HEK293T (cell line): ENCODE results near the gene C14orf119.

ENCODE experiments used
- CTBP1 ChIP-seq: fragments of 450-650 bp; IDR thresholded peaks from 2 replicates; pipeline ENCODE4 v1.6.1; 2016; ENCODE audit warnings: borderline replicate concordance
- FOXK2 ChIP-seq: fragments of 450-650 bp; IDR thresholded peaks from 2 replicates; pipeline ENCODE4 v1.6.1; 2016; ENCODE audit warnings: mild to moderate bottlenecking
- FOXM1 ChIP-seq: fragments of 450-650 bp; IDR thresholded peaks from 2 replicates; pipeline ENCODE4 v1.6.1; 2017; ENCODE audit warnings: mild to moderate bottlenecking, borderline replicate concordance
- HDGF ChIP-seq: fragments of 450-650 bp; IDR thresholded peaks from 2 replicates; pipeline ENCODE4 v1.6.1; 2017; ENCODE audit warnings: antibody characterized with exemption, borderline replicate concordance
- L3MBTL2 ChIP-seq: fragments of 450-650 bp; conservative IDR thresholded peaks from 2 replicates; pipeline ENCODE4 v1.6.1; 2016; ENCODE audit warnings: mild to moderate bottlenecking
- PKNOX1 ChIP-seq: fragments of 450-650 bp; IDR thresholded peaks from 2 replicates; pipeline ENCODE4 v1.6.1; 2016
- SP1 ChIP-seq: fragments of 450-650 bp; IDR thresholded peaks from 2 replicates; pipeline ENCODE4 v1.6.1; 2017
- TARDBP ChIP-seq: fragments of 450-650 bp; IDR thresholded peaks from 2 replicates; pipeline ENCODE4 v1.6.1; 2016
- ZNF384 ChIP-seq: fragments of 450-650 bp; IDR thresholded peaks from 2 replicates; pipeline ENCODE4 v1.6.1; 2016

GRCh38 chr14:23091294-23092225, 3.7 kb upstream of the C14orf119 start:
- TF ChIP-seq HDGF: no peak
- TF ChIP-seq L3MBTL2: no peak
- no peak for TF ChIP-seq TARDBP
- no peak for TF ChIP-seq FOXK2
- no peak for TF ChIP-seq SP1
- TF ChIP-seq CTBP1: no peak
- no peak for TF ChIP-seq PKNOX1
- no peak for TF ChIP-seq ZNF384
- TF ChIP-seq FOXM1: no peak
